Gastrocnemius medialis (tissue), 4 donors: Measurements from ENCODE around the gene NR1D1. TPM values are rescaled to one million over a fixed set of nuclear protein-coding genes. Genes with fewer than 3 reads are reported as not detected.
A peak's percentile ranks its signal among the peaks of the same experiment; 100 is the strongest.

ENCODE experiments used
- ATAC-seq, 2 donors: fragments of 150-250 bp; one replicate each; pipeline ENCODE4 v1.9.1; 2016
- DNase-seq, 2 donors: peaks; one replicate each; pipeline ENCODE4 v3.0.0-alpha.2; 2019
- H3K27ac ChIP-seq, 4 donors: fragments of 200-600 bp; sonication (generic); 1 replicate in 1 of 4; 2 replicates in 3 of 4; pipeline ENCODE4 v1.5.1; 2016 to 2018; ENCODE audit warnings: mild to moderate bottlenecking in 2 of 4, moderate library complexity in 1 of 4
- H3K27me3 ChIP-seq, 3 donors: fragments of 200-600 bp; sonication (generic) in 2 of 3; 1 replicate in 1 of 3; 2 replicates in 2 of 3; pipeline versions ENCODE4 v1.5.1 to v1.6.0; 2016 to 2019; ENCODE audit warnings: mild to moderate bottlenecking in 1 of 3, moderate library complexity in 1 of 3
- H3K36me3 ChIP-seq, 2 donors: fragments of 200-600 bp; sonication (generic) in 1 of 2; one replicate each; pipeline ENCODE4 v1.5.1; 2017 to 2018
- H3K4me1 ChIP-seq, 2 donors: fragments of 200-600 bp; sonication (generic) in 1 of 2; one replicate each; pipeline ENCODE4 v1.5.1; 2016 to 2017; ENCODE audit warnings: mild to moderate bottlenecking in 2 of 2
- H3K4me3 ChIP-seq, 4 donors: fragments of 200-600 bp; sonication (generic) in 3 of 4; 1 replicate in 1 of 4; 2 replicates in 3 of 4; pipeline ENCODE4 v1.5.1; 2016 to 2019; ENCODE audit warnings: mild to moderate bottlenecking in 2 of 4
- H3K9me3 ChIP-seq, 3 donors: fragments of 200-600 bp; sonication (generic) in 2 of 3; 1 replicate in 1 of 3; 2 replicates in 2 of 3; pipeline ENCODE4 v1.5.1; 2016 to 2019
- POLR2A ChIP-seq, 2 donors: fragments of 450-650 bp; IDR thresholded peaks; one replicate each; pipeline ENCODE4 v1.6.1; 2017; ENCODE audit warnings: antibody characterized with exemption in 2 of 2, mild to moderate bottlenecking in 2 of 2, moderate library complexity in 2 of 2
- in situ Hi-C, 4 donors: fragments of 200-750 bp; cut with MboI; loops; one replicate each; pipeline versions ENCODE4 v1.15.0 to v1.8.0; 2017; ENCODE audit warnings: low sequenced_read_pairs in 4 of 4
- intact Hi-C: fragments of 100-400 bp; cut with DNase I; formaldehyde crosslinking; loops from one replicate; pipeline ENCODE4 v1.15.1; 2023; ENCODE audit warnings: low total_unique reads
- total RNA-seq, 4 donors: library from RNA; depleted of rRNA; stranded (reverse); fragments of >200 nt; gene quantifications; one replicate each; pipeline versions ENCODE4 v1.1.0 to v1.2.3, GENCODE V29; 2016
- TF ChIP-seq, protein P1 (sequence below), 5 experiments: fragments of 450-650 bp in 3 of 5; fragments of 200-600 bp in 2 of 5; sonication (generic) in 2 of 5; IDR thresholded peaks in 4 of 5; conservative IDR thresholded peaks in 1 of 5; 1 replicate in 4 of 5; 2 replicates in 1 of 5; pipeline ENCODE4 v1.5.1; 2016 to 2019; ENCODE audit warnings: antibody characterized with exemption in 5 of 5, mild to moderate bottlenecking in 3 of 5, moderate library complexity in 3 of 5

The NR1D1 gene
- total RNA-seq, 4 donors from 2014 or later, result 16.0 to 34.2 (median 18.3) TPM

DNA sequence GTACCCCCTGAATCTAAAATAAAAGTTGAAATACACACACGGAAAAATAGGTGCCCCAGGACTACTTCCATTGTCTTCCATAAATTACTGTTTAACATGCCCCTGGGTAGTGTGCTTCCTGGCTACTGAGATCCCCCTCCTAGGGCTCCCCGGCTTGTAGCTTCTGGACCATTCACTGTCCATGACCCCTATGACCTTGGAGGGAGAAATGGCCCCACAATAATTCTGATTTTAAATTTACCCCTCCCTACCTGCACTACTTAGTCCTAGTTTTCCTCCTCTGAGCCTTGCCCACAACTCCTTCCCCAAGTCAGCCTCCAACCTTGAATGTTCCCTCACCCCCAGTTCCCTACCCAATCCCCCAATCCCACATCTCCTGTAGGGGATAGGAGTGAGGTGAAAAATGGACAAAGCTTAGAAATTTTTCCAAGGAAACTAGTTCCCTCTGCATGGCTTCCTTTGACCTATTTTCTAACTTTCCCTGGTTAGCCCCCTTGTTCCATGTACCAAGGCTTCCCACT is 11.9 kb upstream of the NR1D1 start:
- in situ Hi-C loops, result loop anchor here in 2 of 4 donors (5.0 to 10.0 kb wide), 2 partner anchors 53 to 55 kb away; no protein-coding TSS in a partner anchor
- intact Hi-C loops, result loop anchor here (5.0 kb wide), 2 partner anchors 175 to 205 kb away; partner anchors contain the start of gene CDC6

DNA sequence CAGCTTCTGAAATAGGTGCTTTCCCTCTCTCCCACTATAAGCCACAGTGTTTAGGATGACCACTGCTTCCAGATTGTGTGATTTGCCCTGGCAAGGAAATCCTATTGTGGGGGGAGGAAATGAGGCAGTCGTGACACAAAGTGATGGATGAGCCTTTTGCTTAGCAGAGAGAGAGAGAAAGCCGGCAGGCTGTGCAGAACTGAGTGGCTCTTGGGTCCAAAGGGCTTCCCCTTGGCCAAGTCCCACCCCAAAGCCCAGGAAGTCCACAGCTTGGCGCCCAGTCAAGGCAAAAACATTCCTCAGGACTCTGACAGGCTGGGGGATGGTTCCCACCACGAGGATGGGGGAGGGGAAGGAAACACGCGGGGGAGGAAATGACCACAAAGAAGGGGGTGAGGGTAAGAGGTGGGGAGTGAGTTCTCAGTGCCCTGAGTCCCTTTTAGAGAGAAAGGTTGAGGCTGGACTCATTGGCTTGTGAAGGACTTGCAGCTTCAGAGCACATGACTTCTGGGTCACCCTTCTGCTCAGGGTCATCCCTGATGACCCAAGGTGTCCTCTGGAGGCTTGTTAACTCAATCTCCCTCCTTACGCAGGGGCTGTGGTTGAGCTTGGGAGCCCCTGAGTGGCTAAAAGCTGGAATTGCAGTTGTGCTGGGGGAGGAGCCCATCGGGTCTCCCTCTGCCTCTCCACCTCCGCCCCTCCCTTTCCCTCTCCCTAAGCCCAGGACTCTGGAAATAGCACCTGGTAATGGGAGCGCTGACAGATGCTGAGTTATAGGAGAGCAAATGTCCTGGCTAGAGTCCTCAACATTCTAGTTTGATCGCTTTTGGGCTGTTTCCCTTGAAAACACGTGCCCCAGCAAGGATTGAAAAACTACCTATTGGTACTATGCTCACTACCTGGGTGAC is 11.1 kb upstream of the NR1D1 start:
- Histone ChIP-seq H3K36me3 (no peaks in the 10 kb centered on the region), H3K27ac (peak overlapping the region; percentile 93 to 100 (median 96)), H3K4me1 (peaks cover 74 to 82% of the 10 kb centered on the region in 2 donors), H3K27me3 (no peaks in the 10 kb centered on the region), H3K4me3 (peak overlapping the region in 2 of 4 donors; percentile 6 to 15), H3K9me3 (no peaks in the 10 kb centered on the region)
- TF ChIP-seq, protein P1, sequence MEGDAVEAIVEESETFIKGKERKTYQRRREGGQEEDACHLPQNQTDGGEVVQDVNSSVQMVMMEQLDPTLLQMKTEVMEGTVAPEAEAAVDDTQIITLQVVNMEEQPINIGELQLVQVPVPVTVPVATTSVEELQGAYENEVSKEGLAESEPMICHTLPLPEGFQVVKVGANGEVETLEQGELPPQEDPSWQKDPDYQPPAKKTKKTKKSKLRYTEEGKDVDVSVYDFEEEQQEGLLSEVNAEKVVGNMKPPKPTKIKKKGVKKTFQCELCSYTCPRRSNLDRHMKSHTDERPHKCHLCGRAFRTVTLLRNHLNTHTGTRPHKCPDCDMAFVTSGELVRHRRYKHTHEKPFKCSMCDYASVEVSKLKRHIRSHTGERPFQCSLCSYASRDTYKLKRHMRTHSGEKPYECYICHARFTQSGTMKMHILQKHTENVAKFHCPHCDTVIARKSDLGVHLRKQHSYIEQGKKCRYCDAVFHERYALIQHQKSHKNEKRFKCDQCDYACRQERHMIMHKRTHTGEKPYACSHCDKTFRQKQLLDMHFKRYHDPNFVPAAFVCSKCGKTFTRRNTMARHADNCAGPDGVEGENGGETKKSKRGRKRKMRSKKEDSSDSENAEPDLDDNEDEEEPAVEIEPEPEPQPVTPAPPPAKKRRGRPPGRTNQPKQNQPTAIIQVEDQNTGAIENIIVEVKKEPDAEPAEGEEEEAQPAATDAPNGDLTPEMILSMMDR (IDR thresholded peaks at IDR 0.05 in 4 of 5, conservative IDR thresholded peaks at IDR 0.05 in 1 of 5), result peak; percentile 82 to 92 (median 88)
- TF ChIP-seq POLR2A (IDR thresholded peaks at IDR 0.05), result peak; percentile 35 to 51
- DNase-seq (peak; percentile 96 to 98), ATAC-seq (peak; percentile 60 to 65)
- in situ Hi-C loops (loop anchor here in 2 of 4 donors (5.0 to 10.0 kb wide), 2 partner anchors 53 to 56 kb away; no protein-coding TSS in a partner anchor), intact Hi-C loops (loop anchor here (1.0 to 5.0 kb wide), 4 partner anchors 42 to 206 kb away; partner anchors contain the start of gene CDC6)

More for the DNA sequence above, 11.9 kb upstream of the NR1D1 start:
- ATAC-seq (no peak), DNase-seq (peak in 1 of 2 donors; percentile 31)
- TF ChIP-seq, protein P1 (IDR thresholded peaks at IDR 0.05 in 4 of 5, conservative IDR thresholded peaks at IDR 0.05 in 1 of 5), result no peak
- TF ChIP-seq POLR2A (IDR thresholded peaks at IDR 0.05), result no peak
- Histone ChIP-seq H3K4me1 (peaks cover 66 to 75% of the 10 kb centered on the region in 2 donors), H3K27me3 (no peaks in the 10 kb centered on the region), H3K9me3 (no peaks in the 10 kb centered on the region), H3K36me3 (no peaks in the 10 kb centered on the region), H3K4me3 (peak overlapping the region in 2 of 4 donors; percentile 29 to 51), H3K27ac (peak overlapping the region; percentile 93 to 100 (median 96))

DNA sequence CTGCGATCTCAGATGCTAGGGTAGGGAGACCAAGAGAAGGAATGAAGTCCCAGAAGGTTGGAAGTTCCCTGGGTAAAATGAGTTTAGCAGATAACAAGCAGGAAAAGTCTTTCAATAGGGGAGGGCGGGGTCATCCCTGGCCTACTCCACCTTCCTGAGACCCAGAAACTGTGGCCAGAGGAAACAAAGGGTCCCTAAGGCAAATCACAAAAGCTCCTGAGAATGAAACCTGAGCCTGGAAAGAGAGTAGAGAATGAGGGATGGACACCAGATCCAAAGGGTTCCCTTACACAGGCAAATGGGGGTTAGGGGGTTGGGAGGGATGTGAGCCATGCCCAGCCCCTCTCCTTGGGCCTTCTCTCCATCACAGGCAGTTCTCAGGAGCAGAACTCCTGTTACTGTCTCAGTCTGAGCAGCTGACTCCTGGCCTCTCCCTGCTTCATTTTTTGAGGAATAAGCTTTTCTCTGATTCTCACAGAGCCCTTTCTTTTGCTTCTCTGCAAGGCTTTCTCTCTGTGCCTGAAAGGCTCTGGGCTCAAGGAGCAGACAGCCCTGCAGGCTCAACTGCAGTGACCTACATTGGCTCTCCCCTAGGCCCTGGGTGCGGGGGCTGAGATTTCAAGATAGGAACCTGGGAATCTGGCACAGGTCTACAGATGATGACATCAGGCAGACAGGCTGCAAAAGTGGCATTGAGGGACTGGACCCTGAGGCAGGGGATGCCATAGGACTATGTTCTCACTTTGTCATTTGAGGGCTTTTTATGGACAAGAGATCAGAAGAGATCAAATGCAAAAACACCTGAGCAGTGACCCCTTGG is 9.8 kb upstream of the NR1D1 start:
- ATAC-seq (no peak), DNase-seq (peak in 1 of 2 donors; percentile 50)
- Histone ChIP-seq H3K27ac (peak overlapping the region; percentile 93 to 100 (median 96)), H3K36me3 (no peaks in the 10 kb centered on the region), H3K4me3 (no peak overlapping the region), H3K4me1 (peaks cover 86 to 95% of the 10 kb centered on the region in 2 donors), H3K9me3 (no peaks in the 10 kb centered on the region), H3K27me3 (no peaks in the 10 kb centered on the region)
- intact Hi-C loops, result loop anchor here (5.0 kb wide), 2 partner anchors 177 to 207 kb away; partner anchors contain the start of gene CDC6
- no peak for TF ChIP-seq POLR2A (IDR thresholded peaks at IDR 0.05)
- TF ChIP-seq, protein P1 (IDR thresholded peaks at IDR 0.05 in 4 of 5, conservative IDR thresholded peaks at IDR 0.05 in 1 of 5), result no peak
- in situ Hi-C loops, result loop anchor here in 2 of 4 donors (5.0 to 10.0 kb wide), 2 partner anchors 55 to 57 kb away; no protein-coding TSS in a partner anchor
